ENCODE measurements around the gene FMN1. TPM values are rescaled to one million over a fixed set of nuclear protein-coding genes. Genes with fewer than 3 reads are reported as not detected.

The FMN1 gene
- total and polyA plus RNA-seq, 10 of the 15 experiments (the other 5 are each of a cell fraction or from before 2014, with no cell fraction given): 0.05 to 0.16 (median 0.08) TPM; not detected in 4

- TF ChIP-seq POU2F2 (IDR thresholded peaks at IDR 0.05; ENCODE audit: borderline replicate concordance, low read depth, low read length) (no peak), CBX3 (IDR thresholded peaks at IDR 0.05; ENCODE audit: borderline replicate concordance, low read depth) (no peak)
Observed at GRCh38 chr15:32723171-32723948, 471.2 kb downstream of the FMN1 start (continued).

- Histone ChIP-seq H3K9me3 (replicated peaks; ENCODE audit: control insufficient read depth, insufficient read depth, low read length) (no peaks in the 10 kb centered on the region; the same call in 2 of the 3 replicates), H3K4me2 (ENCODE audit: control insufficient read depth, insufficient read depth) (no peak overlapping the region), H3K27ac (ENCODE audit: control insufficient read depth, insufficient read depth) (no peak overlapping the region), H3K9ac (ENCODE audit: control insufficient read depth, insufficient read depth, low read length) (no peak overlapping the region), H3K27me3 (replicated peaks in 1 of 2; ENCODE audit: control insufficient read depth in 2 of 2, insufficient read depth in 2 of 2, low read length in 1 of 2) (peaks cover 16 to 21% of the 10 kb centered on the region in 2 experiments), H3K79me2 (ENCODE audit: control insufficient read depth, insufficient read depth, low read length) (no peaks in the 10 kb centered on the region), H2AFZ (ENCODE audit: control insufficient read depth, low read depth, low read length) (no peak overlapping the region), H3K4me3 (no peak overlapping the region), H3K36me3 (ENCODE audit: control insufficient read depth in 2 of 2, insufficient read depth in 2 of 2, low read length in 1 of 2) (no peaks in the 10 kb centered on the region), H4K20me1 (ENCODE audit: control insufficient read depth, insufficient read depth) (no peaks in the 10 kb centered on the region), H3K4me1 (ENCODE audit: control insufficient read depth, insufficient read depth, low read length) (peaks cover 21% of the 10 kb centered on the region)
- intact Hi-C loops (cut with micrococcal nuclease; ENCODE audit: unreplicated experiment): no loop called here
- no TSS peak for BruUV-seq (replicated peaks)
- ChIA-PET CTCF (interaction anchor here (0.6 to 1.6 kb wide), 3 partner anchors 13 to 60 kb away, joined by 3 to 7 read pairs (median 4); no protein-coding TSS in a partner anchor), POLR2A (no interaction called here), RAD21 (ENCODE audit: unreplicated experiment) (no interaction called here), SMC1A (ENCODE audit: uncharacterized antibody, unreplicated experiment) (interaction anchor here (0.6 to 1.6 kb wide), 3 partner anchors 14 to 123 kb away, joined by 3 to 6 read pairs (median 3); no protein-coding TSS in a partner anchor)
- DNase-seq (ENCODE audit: low read depth, low spot score) (no peak), ATAC-seq (no peak), FAIRE-seq (no peak)
- in situ Hi-C loops (cut with MboI): no loop called here
- no peak for TF ChIP-seq EP300 (IDR thresholded peaks at IDR 0.05; ENCODE audit: borderline replicate concordance in 1 of 2, control insufficient read depth in 1 of 2, low read depth in 2 of 2, low read length in 2 of 2)
- TF ChIP-seq RAD51 (IDR thresholded peaks at IDR 0.05): no peak
- TF ChIP-seq TCF7 (IDR thresholded peaks at IDR 0.05; ENCODE audit: borderline replicate concordance): no peak
- no peak for TF ChIP-seq MXI1 (IDR thresholded peaks at IDR 0.05; ENCODE audit: low read depth, low read length)
- no peak for TF ChIP-seq ZBTB11 (CRISPR knock-in tag; IDR thresholded peaks at IDR 0.05)
- no peak for TF ChIP-seq ZNF217 (IDR thresholded peaks at IDR 0.05)
- TF ChIP-seq NFYB (IDR thresholded peaks at IDR 0.05; ENCODE audit: insufficient read depth, low read depth, low read length): no peak
- no peak for TF ChIP-seq PAX8 (IDR thresholded peaks at IDR 0.05)
- TF ChIP-seq SREBF2 (IDR thresholded peaks at IDR 0.05; ENCODE audit: low read length): no peak
- TF ChIP-seq MTA2 (IDR thresholded peaks at IDR 0.05; ENCODE audit: low read depth): no peak
- TF ChIP-seq SIX5 (IDR thresholded peaks at IDR 0.05; ENCODE audit: low read depth, low read length, severe bottlenecking): no peak
- no peak for TF ChIP-seq BMI1 (IDR thresholded peaks at IDR 0.05; ENCODE audit: borderline replicate concordance)
- TF ChIP-seq BRCA1 (IDR thresholded peaks at IDR 0.05; ENCODE audit: low read depth, low read length): no peak
- TF ChIP-seq HSF1 (IDR thresholded peaks at IDR 0.05; ENCODE audit: low read depth, low read length): no peak
- TF ChIP-seq MLLT1 (IDR thresholded peaks at IDR 0.05): no peak
Observed at GRCh38 chr15:32722136-32722535, 472.4 kb downstream of the FMN1 start.

Measured in GM12878 (cell line).